HCT116 (cell line): Measurements from ENCODE around the gene MFAP2. TPM values are rescaled to one million over a fixed set of nuclear protein-coding genes. Genes with fewer than 3 reads are reported as not detected.

Experiments used
- ATAC-seq: fragments of 200-7000 bp; cut with Tn5 transposase; 2 replicates; pipeline ENCODE4 v1.9.1; 2020; ENCODE audit warnings: mild to moderate bottlenecking, moderate library complexity
- BruUV-seq: library from RNA; stranded (reverse); fragments of 400-500 nt; replicated peaks from 2 replicates; lab custom pipeline; 2021; lab: Mats Ljungman, UMichigan
- CTCF ChIA-PET: fragments of 300-600 bp; sonication (Branson Sonifier 250); formaldehyde crosslinking; loops from one replicate; lab custom pipeline; 2021; ENCODE audit warnings: antibody characterized with exemption; lab: Charles Lee
- POLR2A ChIA-PET: fragments of 300-600, 350-600 bp; sonication (Branson Sonifier 250); formaldehyde crosslinking; loops from one replicate; lab custom pipeline; 2021; ENCODE audit warnings: antibody characterized with exemption; lab: Charles Lee
- RAD21 ChIA-PET, 2 experiments: fragments of 300-600 bp; sonication (Branson Sonifier 250); formaldehyde crosslinking; loops; one replicate each; lab custom pipeline; 2023; ENCODE audit warnings: low total read pairs in 2 of 2; ENCODE audit not compliant: uncharacterized antibody in 2 of 2, unreplicated experiment in 2 of 2, low non-redundant PET in 1 of 2; lab: Charles Lee
- DNase-seq: peaks from one replicate; pipeline ENCODE4 v3.0.0-alpha.2; 2010; ENCODE audit warnings: low read depth, low spot score
- H2AFZ ChIP-seq: fragments of 200-600 bp; shearing (Covaris generic), sonication (generic); 2 replicates; pipeline ENCODE4 v1.6.1; 2017; ENCODE audit warnings: low read depth, mixed run types, mixed read lengths, antibody characterized with exemption, low read length; ENCODE audit not compliant: poor library complexity, severe bottlenecking
- H3K27ac ChIP-seq: 2 replicates; pipeline ENCODE4 v1.5.1; 2012; ENCODE audit warnings: low read depth, low read length
- H3K27me3 ChIP-seq: fragments of 200-600 bp; sonication (generic); 2 replicates; pipeline ENCODE4 v1.6.1; 2016; ENCODE audit warnings: mixed run types, low read length, mixed read lengths; ENCODE audit not compliant: insufficient read depth
- H3K36me3 ChIP-seq, 2 experiments: fragments of 200-500 bp in 1 of 2; fragments of 200-600 bp in 1 of 2; sonication (Bioruptor generic) in 1 of 2; sonication (generic) in 1 of 2; 2 replicates each; pipeline versions ENCODE4 v1.5.1 to v1.6.1; 2014 to 2016; ENCODE audit warnings: low read length in 2 of 2, inconsistent platforms in 1 of 2, mixed read lengths in 1 of 2, mixed run types in 1 of 2; ENCODE audit not compliant: insufficient read depth in 2 of 2, control insufficient read depth in 1 of 2
- H3K4me1 ChIP-seq, 2 experiments: fragments of 200-600 bp in 1 of 2; sonication (generic) in 1 of 2; 2 replicates each; pipeline versions ENCODE4 v1.5.1 to v1.6.1; 2012 to 2017; ENCODE audit warnings: low read length in 2 of 2, inconsistent platforms in 1 of 2, mild to moderate bottlenecking in 1 of 2, mixed read lengths in 1 of 2, mixed run types in 1 of 2, moderate library complexity in 1 of 2; ENCODE audit not compliant: insufficient read depth in 2 of 2, control insufficient read depth in 1 of 2
- H3K4me2 ChIP-seq: fragments of 200-600 bp; sonication (generic); 2 replicates; pipeline ENCODE4 v1.6.1; 2017; ENCODE audit warnings: mixed run types, low read length, mixed read lengths
- H3K4me3 ChIP-seq, 2 experiments: fragments of 200-600 bp in 1 of 2; sonication (generic) in 1 of 2; replicated peaks in 1 of 2; 2 replicates each; pipeline ENCODE4 v1.5.1; 2011 to 2016; ENCODE audit warnings: low read length in 2 of 2, control low read depth in 1 of 2, low read depth in 1 of 2, mild to moderate bottlenecking in 1 of 2, mixed read lengths in 1 of 2, mixed run types in 1 of 2
- H3K79me2 ChIP-seq: fragments of 200-600 bp; sonication (generic); 2 replicates; pipeline ENCODE4 v1.6.1; 2017; ENCODE audit warnings: mild to moderate bottlenecking, mixed run types, low read length, moderate library complexity, mixed read lengths; ENCODE audit not compliant: insufficient read depth
- H3K9ac ChIP-seq: fragments of 200-600 bp; sonication (generic); 2 replicates; pipeline ENCODE4 v1.6.1; 2016; ENCODE audit warnings: low read length, mixed read lengths
- H3K9me2 ChIP-seq: fragments of 200-600 bp; sonication (generic), shearing (Covaris generic); 2 replicates; pipeline ENCODE4 v1.6.1; 2017; ENCODE audit warnings: mixed run types, mild to moderate bottlenecking, moderate library complexity; ENCODE audit not compliant: insufficient read depth
- H3K9me3 ChIP-seq, 2 experiments: fragments of 200-500 bp in 1 of 2; fragments of 200-600 bp in 1 of 2; sonication (Bioruptor generic) in 1 of 2; sonication (generic) in 1 of 2; 2 replicates each; pipeline ENCODE4 v1.6.1; 2014 to 2017; ENCODE audit warnings: low read length in 2 of 2, mixed read lengths in 2 of 2, inconsistent platforms in 1 of 2, low read depth in 1 of 2, mild to moderate bottlenecking in 1 of 2, mixed run types in 1 of 2, moderate library complexity in 1 of 2; ENCODE audit not compliant: control insufficient read depth in 1 of 2, insufficient read depth in 1 of 2
- H4K20me1 ChIP-seq: fragments of 200-600 bp; sonication (generic), shearing (Covaris generic); 2 replicates; pipeline ENCODE4 v1.6.1; 2017; ENCODE audit warnings: mixed run types, mild to moderate bottlenecking, moderate library complexity; ENCODE audit not compliant: insufficient read depth
- EZH2 ChIP-seq: fragments of 200-600 bp; sonication (generic); IDR thresholded peaks from 2 replicates; pipeline ENCODE4 v1.6.1; 2017; ENCODE audit warnings: antibody characterized with exemption, mixed run types
- POLR2A ChIP-seq: IDR thresholded peaks from 2 replicates; pipeline ENCODE4 v1.7.0; 2011; ENCODE audit warnings: borderline replicate concordance; ENCODE audit not compliant: insufficient read depth, insufficient read length; ENCODE audit errors: extremely low read depth
- ZFX ChIP-seq: fragments of 450-650 bp; IDR thresholded peaks from 2 replicates; pipeline ENCODE4 v1.6.1; 2017
- ZNF274 ChIP-seq: fragments of 200-500 bp; sonication (Bioruptor generic); IDR thresholded peaks from 2 replicates; pipeline ENCODE4 v1.6.1; 2014; ENCODE audit warnings: mild to moderate bottlenecking, low read depth, low read length, inconsistent platforms
- intact Hi-C: fragments of 100-400 bp; cut with micrococcal nuclease; formaldehyde crosslinking; loops from 2 replicates; pipeline ENCODE4 v1.10.0; 2022
- total RNA-seq: library from RNA; stranded (reverse); gene quantifications from one replicate; pipeline ENCODE4 v1.2.1, GENCODE V29; 2021; ENCODE audit not compliant: unreplicated experiment
- TF ChIP-seq, protein P1 (sequence below): IDR thresholded peaks from 2 replicates; pipeline ENCODE4 v1.6.1; 2012; ENCODE audit warnings: low read depth
- TF ChIP-seq, protein P2 (sequence below): IDR thresholded peaks from 2 replicates; pipeline ENCODE4 v1.6.1; 2011; ENCODE audit warnings: mild to moderate bottlenecking, low read length, moderate library complexity; ENCODE audit not compliant: insufficient replicate concordance; ENCODE audit errors: extremely low read depth
- TF ChIP-seq, protein P3 (sequence below): IDR thresholded peaks from 2 replicates; pipeline ENCODE4 v1.6.1; 2012
- TF ChIP-seq, protein P4 (sequence below), 3 experiments: fragments of 200-600 bp in 1 of 3; sonication (generic) in 1 of 3; IDR thresholded peaks in 2 of 3; conservative IDR thresholded peaks in 1 of 3; 2 replicates each; pipeline ENCODE4 v1.5.1; 2012 to 2017; ENCODE audit warnings: low read depth in 2 of 3, low read length in 2 of 3, antibody characterized with exemption in 1 of 3, borderline replicate concordance in 1 of 3, control low read depth in 1 of 3, mild to moderate bottlenecking in 1 of 3, mixed read lengths in 1 of 3, mixed run types in 1 of 3, moderate library complexity in 1 of 3; ENCODE audit not compliant: insufficient read depth in 1 of 3

Gene MFAP2
- total RNA-seq, 1 experiment from 2014 or later: 63.1 TPM

DNA sequence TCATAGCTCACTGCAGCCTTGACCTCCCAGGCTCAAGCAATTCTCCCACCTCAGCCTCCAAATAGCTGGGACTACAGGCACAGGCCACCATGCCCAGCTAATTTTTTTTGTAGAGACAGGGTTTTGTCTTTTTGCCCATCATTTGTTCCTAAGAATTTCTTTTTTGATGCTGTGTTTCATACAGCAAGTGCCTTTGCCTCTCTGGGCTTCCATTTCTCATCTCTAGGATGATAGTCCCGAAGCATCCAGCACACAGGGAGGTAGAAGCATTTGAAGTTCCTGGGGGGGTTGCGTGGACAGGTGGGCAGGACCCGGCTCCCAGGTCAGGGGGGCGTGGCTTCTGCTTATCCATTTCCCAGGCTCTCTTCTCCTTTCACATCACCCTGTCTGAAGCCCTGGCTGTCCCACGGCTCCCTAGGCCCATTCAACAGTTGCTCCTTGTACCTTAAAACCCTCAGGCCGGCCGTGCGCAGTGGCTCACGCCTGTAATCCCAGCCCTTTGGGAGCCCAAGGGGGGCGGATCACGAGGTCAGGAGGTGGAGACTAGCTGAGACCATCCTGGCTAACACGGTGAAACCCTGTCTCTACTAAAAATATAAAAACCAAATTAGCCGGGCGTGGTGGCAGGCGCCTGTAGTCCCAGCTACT is 27.9 kb upstream of the MFAP2 start (continued):
- TF ChIP-seq, protein P1, sequence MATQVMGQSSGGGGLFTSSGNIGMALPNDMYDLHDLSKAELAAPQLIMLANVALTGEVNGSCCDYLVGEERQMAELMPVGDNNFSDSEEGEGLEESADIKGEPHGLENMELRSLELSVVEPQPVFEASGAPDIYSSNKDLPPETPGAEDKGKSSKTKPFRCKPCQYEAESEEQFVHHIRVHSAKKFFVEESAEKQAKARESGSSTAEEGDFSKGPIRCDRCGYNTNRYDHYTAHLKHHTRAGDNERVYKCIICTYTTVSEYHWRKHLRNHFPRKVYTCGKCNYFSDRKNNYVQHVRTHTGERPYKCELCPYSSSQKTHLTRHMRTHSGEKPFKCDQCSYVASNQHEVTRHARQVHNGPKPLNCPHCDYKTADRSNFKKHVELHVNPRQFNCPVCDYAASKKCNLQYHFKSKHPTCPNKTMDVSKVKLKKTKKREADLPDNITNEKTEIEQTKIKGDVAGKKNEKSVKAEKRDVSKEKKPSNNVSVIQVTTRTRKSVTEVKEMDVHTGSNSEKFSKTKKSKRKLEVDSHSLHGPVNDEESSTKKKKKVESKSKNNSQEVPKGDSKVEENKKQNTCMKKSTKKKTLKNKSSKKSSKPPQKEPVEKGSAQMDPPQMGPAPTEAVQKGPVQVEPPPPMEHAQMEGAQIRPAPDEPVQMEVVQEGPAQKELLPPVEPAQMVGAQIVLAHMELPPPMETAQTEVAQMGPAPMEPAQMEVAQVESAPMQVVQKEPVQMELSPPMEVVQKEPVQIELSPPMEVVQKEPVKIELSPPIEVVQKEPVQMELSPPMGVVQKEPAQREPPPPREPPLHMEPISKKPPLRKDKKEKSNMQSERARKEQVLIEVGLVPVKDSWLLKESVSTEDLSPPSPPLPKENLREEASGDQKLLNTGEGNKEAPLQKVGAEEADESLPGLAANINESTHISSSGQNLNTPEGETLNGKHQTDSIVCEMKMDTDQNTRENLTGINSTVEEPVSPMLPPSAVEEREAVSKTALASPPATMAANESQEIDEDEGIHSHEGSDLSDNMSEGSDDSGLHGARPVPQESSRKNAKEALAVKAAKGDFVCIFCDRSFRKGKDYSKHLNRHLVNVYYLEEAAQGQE: no peak
- TF ChIP-seq POLR2A: no peak
- no peak for TF ChIP-seq EZH2

DNA sequence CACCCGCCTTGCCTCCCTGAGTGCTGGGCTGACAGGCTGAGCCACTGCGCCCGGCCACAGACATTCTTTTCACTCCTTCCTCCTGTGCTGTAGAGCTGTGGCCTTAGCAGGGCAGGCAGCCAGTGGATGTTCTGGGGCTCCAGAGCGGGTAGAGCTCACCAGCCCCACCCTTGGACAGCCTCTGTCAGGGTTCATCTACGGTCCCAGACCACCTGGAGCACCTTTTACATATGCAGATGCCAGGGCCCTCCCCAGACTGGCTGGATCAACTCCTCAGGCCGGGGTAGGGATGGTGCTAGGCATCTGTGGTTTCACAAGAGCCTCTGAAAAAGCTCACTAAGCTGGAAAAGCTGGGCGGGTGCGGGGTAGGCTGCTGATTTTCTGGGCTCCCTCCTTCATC is 26.7 kb upstream of the MFAP2 start:
- ATAC-seq: no peak

More for the DNA sequence above, 26.7 kb upstream of the MFAP2 start:
- Histone ChIP-seq H4K20me1 (no peaks in the 10 kb centered on the region), H3K9me3 (no peaks in the 10 kb centered on the region), H3K27ac (no peak overlapping the region), H3K9ac (no peak overlapping the region), H3K36me3 (peaks cover 0 to 5% of the 10 kb centered on the region in 2 experiments; a peak in 2 of 4 replicates), H3K79me2 (no peaks in the 10 kb centered on the region), H3K4me2 (no peak overlapping the region), H3K27me3 (no peaks in the 10 kb centered on the region), H3K4me1 (peaks cover 12 to 27% of the 10 kb centered on the region in 2 experiments)
- ChIA-PET RAD21 (no interaction called here), CTCF (no interaction called here)
- DNase-seq: no peak
- intact Hi-C loops: no loop called here
- TF ChIP-seq ZFX (no peak), ZNF274 (no peak)
- TF ChIP-seq, protein P2, sequence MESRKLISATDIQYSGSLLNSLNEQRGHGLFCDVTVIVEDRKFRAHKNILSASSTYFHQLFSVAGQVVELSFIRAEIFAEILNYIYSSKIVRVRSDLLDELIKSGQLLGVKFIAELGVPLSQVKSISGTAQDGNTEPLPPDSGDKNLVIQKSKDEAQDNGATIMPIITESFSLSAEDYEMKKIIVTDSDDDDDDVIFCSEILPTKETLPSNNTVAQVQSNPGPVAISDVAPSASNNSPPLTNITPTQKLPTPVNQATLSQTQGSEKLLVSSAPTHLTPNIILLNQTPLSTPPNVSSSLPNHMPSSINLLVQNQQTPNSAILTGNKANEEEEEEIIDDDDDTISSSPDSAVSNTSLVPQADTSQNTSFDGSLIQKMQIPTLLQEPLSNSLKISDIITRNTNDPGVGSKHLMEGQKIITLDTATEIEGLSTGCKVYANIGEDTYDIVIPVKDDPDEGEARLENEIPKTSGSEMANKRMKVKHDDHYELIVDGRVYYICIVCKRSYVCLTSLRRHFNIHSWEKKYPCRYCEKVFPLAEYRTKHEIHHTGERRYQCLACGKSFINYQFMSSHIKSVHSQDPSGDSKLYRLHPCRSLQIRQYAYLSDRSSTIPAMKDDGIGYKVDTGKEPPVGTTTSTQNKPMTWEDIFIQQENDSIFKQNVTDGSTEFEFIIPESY: no peak
- TF ChIP-seq, protein P3, sequence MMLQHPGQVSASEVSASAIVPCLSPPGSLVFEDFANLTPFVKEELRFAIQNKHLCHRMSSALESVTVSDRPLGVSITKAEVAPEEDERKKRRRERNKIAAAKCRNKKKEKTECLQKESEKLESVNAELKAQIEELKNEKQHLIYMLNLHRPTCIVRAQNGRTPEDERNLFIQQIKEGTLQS: no peak
- TF ChIP-seq, protein P4, sequence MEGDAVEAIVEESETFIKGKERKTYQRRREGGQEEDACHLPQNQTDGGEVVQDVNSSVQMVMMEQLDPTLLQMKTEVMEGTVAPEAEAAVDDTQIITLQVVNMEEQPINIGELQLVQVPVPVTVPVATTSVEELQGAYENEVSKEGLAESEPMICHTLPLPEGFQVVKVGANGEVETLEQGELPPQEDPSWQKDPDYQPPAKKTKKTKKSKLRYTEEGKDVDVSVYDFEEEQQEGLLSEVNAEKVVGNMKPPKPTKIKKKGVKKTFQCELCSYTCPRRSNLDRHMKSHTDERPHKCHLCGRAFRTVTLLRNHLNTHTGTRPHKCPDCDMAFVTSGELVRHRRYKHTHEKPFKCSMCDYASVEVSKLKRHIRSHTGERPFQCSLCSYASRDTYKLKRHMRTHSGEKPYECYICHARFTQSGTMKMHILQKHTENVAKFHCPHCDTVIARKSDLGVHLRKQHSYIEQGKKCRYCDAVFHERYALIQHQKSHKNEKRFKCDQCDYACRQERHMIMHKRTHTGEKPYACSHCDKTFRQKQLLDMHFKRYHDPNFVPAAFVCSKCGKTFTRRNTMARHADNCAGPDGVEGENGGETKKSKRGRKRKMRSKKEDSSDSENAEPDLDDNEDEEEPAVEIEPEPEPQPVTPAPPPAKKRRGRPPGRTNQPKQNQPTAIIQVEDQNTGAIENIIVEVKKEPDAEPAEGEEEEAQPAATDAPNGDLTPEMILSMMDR (IDR thresholded peaks at IDR 0.05 in 2 of 3, conservative IDR thresholded peaks at IDR 0.05 in 1 of 3; ENCODE audit: borderline replicate concordance in 1 of 3, insufficient read depth in 1 of 3, low read depth in 2 of 3, low read length in 2 of 3): no peak
- TF ChIP-seq, protein P1: no peak
- TF ChIP-seq, all 23 proteins: peak for 0
- Histone ChIP-seq H3K4me3 (no peak overlapping the region), H3K9me2 (no peaks in the 10 kb centered on the region), H2AFZ (no peak overlapping the region)
- POLR2A ChIA-PET: no interaction called here
- BruUV-seq: no TSS peak
